Stimulated activated CD4-positive, alpha-beta T cell treated with anti-CD3 and anti-CD28 coated beads, Interleukin-12 subunit alpha, Interleukin-12 subunit beta, amount 100 ng/mL, for 24 hours (primary cell): ENCODE data around the gene LONP2.
"Not testable (repeated sequence)": the region's sequence is repeated elsewhere in the genome, so short reads cannot be mapped to it uniquely, and the experiment has no call there.

Experiments used
- DNase-seq, 2 experiments: peaks; one replicate each; pipeline ENCODE4 v3.0.0-alpha.2; 2020; ENCODE audit warnings: low read depth in 2 of 2

The LONP2 gene

GRCh38 chr16:48292452-48292851, 48.4 kb downstream of the LONP2 start:
- no peak for DNase-seq

GRCh38 chr16:48294724-48295123, 50.6 kb downstream of the LONP2 start:
- DNase-seq = no peak

GRCh38 chr16:48295488-48296281, 51.6 kb downstream of the LONP2 start:
- DNase-seq = no peak

GRCh38 chr16:48299471-48299870, 55.4 kb downstream of the LONP2 start:
- DNase-seq = no peak

GRCh38 chr16:48300391-48300856, 56.3 kb downstream of the LONP2 start:
- no peak for DNase-seq

- no peak for DNase-seq
Measured at GRCh38 chr16:48308535-48308934, 64.4 kb downstream of the LONP2 start.

- DNase-seq = no peak
Measured at GRCh38 chr16:48310908-48311641, 67.0 kb downstream of the LONP2 start.

- not testable (repeated sequence) for DNase-seq
Measured at GRCh38 chr16:48313905-48314304, 69.8 kb downstream of the LONP2 start.

GRCh38 chr16:48317026-48317425, 72.9 kb downstream of the LONP2 start:
- DNase-seq = no peak

GRCh38 chr16:48317614-48318315, 73.7 kb downstream of the LONP2 start:
- no peak for DNase-seq

GRCh38 chr16:48318630-48319029, 74.5 kb downstream of the LONP2 start:
- DNase-seq = no peak

GRCh38 chr16:48321317-48322036, 77.4 kb downstream of the LONP2 start:
- no peak for DNase-seq

GRCh38 chr16:48323783-48324775, 80.0 kb downstream of the LONP2 start:
- no peak for DNase-seq

- DNase-seq = no peak
Measured at GRCh38 chr16:48326915-48327314, 82.8 kb downstream of the LONP2 start.

- no peak for DNase-seq
Measured at GRCh38 chr16:48329138-48329537, 85.0 kb downstream of the LONP2 start.

- DNase-seq = no peak
Measured at GRCh38 chr16:48330189-48330840, 86.2 kb downstream of the LONP2 start.

GRCh38 chr16:48330841-48331192, 86.7 kb downstream of the LONP2 start:
- no peak for DNase-seq

GRCh38 chr16:48332978-48333377, 88.9 kb downstream of the LONP2 start:
- no peak for DNase-seq

GRCh38 chr16:48334325-48334724, 90.2 kb downstream of the LONP2 start:
- DNase-seq = no peak

- DNase-seq = no peak
Measured at GRCh38 chr16:48335961-48336360, 91.9 kb downstream of the LONP2 start.
